ENCODE results near the gene NMT1. TPM values are rescaled to one million over a fixed set of nuclear protein-coding genes. Genes with fewer than 3 reads are reported as not detected.

Gene NMT1
- total RNA-seq, 4 donors from 2014 or later: 53.2 to 73.3 (median 65.9) TPM

DNA sequence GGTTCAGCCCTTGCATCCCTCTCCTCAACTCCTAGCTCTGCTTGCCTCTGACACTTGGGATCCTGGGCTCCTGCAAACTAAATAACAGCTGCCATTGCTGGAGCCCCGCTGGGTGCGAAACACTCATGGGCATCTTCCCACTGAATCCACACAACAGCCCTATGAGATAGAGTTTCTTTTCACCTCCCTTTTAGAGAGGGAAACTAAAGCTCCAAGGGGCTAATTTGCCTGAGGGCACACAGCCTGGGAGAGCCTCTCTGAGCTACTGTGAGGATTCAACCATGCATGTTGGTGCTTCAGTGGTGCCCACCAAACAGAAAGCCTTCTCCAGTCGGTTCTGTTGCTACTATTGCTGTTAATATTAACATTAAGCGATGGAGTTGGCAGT is 78.4 kb downstream of the NMT1 start:
- 83% methylated on average over 4 of the region's 4 CpGs for WGBS
- no peak for DNase-seq (ENCODE audit: low spot score in 2 of 2)

DNA sequence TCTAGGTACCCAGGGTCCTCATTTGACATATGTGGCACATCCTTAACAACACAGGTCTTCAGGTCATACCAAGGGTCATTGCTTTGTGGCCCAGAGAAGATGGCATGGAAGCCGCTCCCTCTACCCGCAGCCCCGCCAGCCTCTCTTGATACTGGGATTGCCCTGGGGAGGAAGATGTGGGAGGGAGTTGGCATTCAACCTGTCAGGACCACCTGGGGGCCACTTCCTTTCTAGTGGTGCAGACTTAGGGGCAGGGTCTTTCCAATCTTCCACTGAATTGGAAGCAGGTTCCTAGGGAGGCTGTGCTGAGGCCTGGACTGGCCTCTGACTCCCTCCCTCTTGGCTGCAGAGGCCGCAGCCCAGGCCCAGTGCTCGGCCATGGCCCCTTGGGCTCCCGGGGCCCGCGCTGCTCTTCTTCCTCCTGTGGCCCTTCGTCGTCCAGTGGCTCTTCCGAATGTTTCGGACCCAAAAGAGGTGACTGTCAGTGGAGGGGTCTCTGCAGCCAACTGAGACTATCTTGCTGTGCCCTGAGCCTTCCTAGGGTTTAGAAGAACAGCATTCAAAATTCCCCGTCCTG is 82.1 kb downstream of the NMT1 start:
- Histone ChIP-seq H3K4me1 (peaks cover 35% of the 10 kb centered on the region), H3K4me3 (peak overlapping the region; percentile 60), H3K27me3 (no peaks in the 10 kb centered on the region), H3K9me3 (no peaks in the 10 kb centered on the region), H3K36me3 (no peaks in the 10 kb centered on the region), H3K27ac (peak overlapping the region; percentile 90)
- WGBS: 71% methylated on average over 12 of the region's 13 CpGs
- DNase-seq (ENCODE audit: low spot score in 2 of 2): no peak
- TF ChIP-seq, protein P1, sequence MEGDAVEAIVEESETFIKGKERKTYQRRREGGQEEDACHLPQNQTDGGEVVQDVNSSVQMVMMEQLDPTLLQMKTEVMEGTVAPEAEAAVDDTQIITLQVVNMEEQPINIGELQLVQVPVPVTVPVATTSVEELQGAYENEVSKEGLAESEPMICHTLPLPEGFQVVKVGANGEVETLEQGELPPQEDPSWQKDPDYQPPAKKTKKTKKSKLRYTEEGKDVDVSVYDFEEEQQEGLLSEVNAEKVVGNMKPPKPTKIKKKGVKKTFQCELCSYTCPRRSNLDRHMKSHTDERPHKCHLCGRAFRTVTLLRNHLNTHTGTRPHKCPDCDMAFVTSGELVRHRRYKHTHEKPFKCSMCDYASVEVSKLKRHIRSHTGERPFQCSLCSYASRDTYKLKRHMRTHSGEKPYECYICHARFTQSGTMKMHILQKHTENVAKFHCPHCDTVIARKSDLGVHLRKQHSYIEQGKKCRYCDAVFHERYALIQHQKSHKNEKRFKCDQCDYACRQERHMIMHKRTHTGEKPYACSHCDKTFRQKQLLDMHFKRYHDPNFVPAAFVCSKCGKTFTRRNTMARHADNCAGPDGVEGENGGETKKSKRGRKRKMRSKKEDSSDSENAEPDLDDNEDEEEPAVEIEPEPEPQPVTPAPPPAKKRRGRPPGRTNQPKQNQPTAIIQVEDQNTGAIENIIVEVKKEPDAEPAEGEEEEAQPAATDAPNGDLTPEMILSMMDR (IDR thresholded peaks at IDR 0.05): no peak
- TF ChIP-seq EP300 (IDR thresholded peaks at IDR 0.05) (no peak), POLR2AphosphoS5 (IDR thresholded peaks at IDR 0.05) (no peak), POLR2A (IDR thresholded peaks at IDR 0.05) (no peak)

More for the DNA sequence above, 78.4 kb downstream of the NMT1 start:
- no peak overlapping the region for H3K27ac ChIP-seq
- peaks cover 25% of the 10 kb centered on the region for H3K4me1 ChIP-seq
- no peak for TF ChIP-seq POLR2AphosphoS5 (IDR thresholded peaks at IDR 0.05)
- TF ChIP-seq POLR2A (IDR thresholded peaks at IDR 0.05): no peak
- TF ChIP-seq, protein P1 (IDR thresholded peaks at IDR 0.05): no peak
- TF ChIP-seq EP300 (IDR thresholded peaks at IDR 0.05): no peak
- H3K4me3 ChIP-seq: no peak overlapping the region
- no peaks in the 10 kb centered on the region for H3K9me3 ChIP-seq
- no peaks in the 10 kb centered on the region for H3K36me3 ChIP-seq
- no peaks in the 10 kb centered on the region for H3K27me3 ChIP-seq

DNA sequence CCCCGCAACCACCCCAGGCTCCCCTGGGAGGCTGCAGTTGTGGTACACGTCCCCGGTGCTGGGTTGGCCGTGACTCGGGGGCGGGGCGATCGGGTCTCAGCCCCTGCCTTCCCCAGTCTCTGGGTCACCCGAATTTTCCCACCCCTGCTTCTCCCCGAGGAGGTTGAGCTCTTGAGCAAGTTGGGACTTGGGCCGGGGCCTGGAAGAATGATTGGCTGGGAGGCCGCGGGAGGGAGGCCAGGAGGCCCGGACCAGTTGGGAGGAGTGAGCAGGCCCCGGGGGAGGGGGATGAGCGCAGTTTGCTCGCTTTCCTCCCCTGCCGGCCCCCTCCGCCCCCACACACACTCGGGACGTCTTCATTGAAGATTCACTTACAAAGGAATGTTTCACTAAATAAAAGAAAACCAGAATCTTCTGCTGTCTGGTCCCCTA is 82.7 kb downstream of the NMT1 start:
- Histone ChIP-seq H3K27me3 (no peaks in the 10 kb centered on the region), H3K4me3 (peak overlapping the region; percentile 60), H3K9me3 (no peaks in the 10 kb centered on the region), H3K27ac (peak overlapping the region; percentile 90), H3K4me1 (peaks cover 38% of the 10 kb centered on the region), H3K36me3 (no peaks in the 10 kb centered on the region)
- 0% methylated on average over 10 of the region's 21 CpGs for WGBS
- TF ChIP-seq POLR2AphosphoS5 (IDR thresholded peaks at IDR 0.05): peak in 1 of 3 donors; percentile 20
- no peak for TF ChIP-seq POLR2A (IDR thresholded peaks at IDR 0.05)
- TF ChIP-seq EP300 (IDR thresholded peaks at IDR 0.05): no peak
- TF ChIP-seq, protein P1 (IDR thresholded peaks at IDR 0.05): no peak
- DNase-seq (ENCODE audit: low spot score in 2 of 2): peak; percentile 96

DNA sequence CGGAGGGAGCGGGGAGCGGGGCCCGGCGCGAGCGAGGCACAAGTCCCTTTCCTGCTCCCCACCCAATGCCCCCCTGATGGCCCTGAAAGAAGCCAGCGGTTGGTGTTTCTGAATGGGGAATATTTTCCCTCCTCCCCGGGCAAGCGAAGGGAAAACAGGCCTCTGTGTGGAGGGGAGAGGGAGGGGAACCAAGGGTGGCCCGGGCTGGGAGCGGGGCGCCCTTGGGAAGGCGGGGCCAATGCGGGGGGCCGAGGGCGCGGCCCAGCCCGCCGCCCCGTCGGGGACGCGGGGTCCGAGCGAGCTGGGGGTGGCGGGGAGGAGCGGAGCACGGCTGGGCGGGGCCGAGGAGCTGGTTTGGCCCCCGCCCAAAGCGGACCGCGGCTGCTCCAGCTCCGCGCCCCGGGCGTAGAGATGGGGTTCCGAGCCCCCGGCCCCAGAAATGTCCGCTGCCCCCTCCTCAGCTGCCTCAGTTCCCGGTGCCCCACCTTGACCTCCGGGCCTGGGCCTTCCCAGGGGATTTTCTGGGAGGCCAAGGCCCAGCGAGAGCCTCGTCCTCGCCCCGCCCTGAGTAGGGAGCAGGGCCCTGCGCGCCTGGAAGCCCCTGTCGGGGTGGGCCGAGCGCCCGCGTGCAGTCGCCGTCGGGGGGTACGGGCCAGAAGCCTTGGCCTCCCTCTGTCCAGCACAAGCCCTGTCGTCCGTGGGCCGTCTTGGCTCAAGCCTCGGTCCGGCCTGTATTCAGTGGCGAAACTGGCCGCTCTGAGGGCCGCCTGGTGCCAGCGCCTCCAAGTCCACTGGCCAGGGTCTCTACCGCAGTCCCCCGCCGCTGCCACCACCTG is 83.3 kb downstream of the NMT1 start:
- TF ChIP-seq POLR2AphosphoS5 (IDR thresholded peaks at IDR 0.05) (no peak), EP300 (IDR thresholded peaks at IDR 0.05) (no peak), POLR2A (IDR thresholded peaks at IDR 0.05) (no peak)
- TF ChIP-seq, protein P1 (IDR thresholded peaks at IDR 0.05): no peak
- DNase-seq (ENCODE audit: low spot score in 2 of 2): peak in 1 of 2 donors; percentile 83
- 0% methylated on average over 18 of the region's 71 CpGs for WGBS
- peak overlapping the region; percentile 60 for H3K4me3 ChIP-seq
- peaks cover 39% of the 10 kb centered on the region for H3K4me1 ChIP-seq
- H3K27ac ChIP-seq: peak overlapping the region; percentile 90
- no peaks in the 10 kb centered on the region for H3K36me3 ChIP-seq
- H3K27me3 ChIP-seq: no peaks in the 10 kb centered on the region
- H3K9me3 ChIP-seq: no peaks in the 10 kb centered on the region

DNA sequence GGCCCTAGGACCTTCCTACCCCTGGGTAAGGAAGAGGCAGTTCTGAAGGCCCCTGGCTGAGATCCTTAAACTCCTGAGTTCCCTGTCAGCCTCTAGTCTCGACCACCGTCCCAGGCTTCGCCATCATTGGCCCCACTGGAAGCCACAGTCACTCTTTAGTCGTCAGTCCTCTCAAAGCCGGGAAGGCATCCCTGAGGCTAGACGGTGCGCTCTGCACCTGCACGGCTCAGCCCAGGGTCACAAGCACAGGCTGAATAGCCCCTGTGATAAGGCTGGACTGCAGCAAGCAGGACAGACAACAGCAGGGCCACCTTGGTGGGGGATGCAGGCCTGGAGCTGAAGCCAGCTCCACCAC is 83.9 kb downstream of the NMT1 start:
- Histone ChIP-seq H3K27ac (peak overlapping the region; percentile 90), H3K4me1 (peaks cover 39% of the 10 kb centered on the region), H3K27me3 (no peaks in the 10 kb centered on the region), H3K36me3 (no peaks in the 10 kb centered on the region), H3K4me3 (peak overlapping the region; percentile 60), H3K9me3 (no peaks in the 10 kb centered on the region)
- WGBS: 81% methylated on average over 3 of the region's 8 CpGs
- TF ChIP-seq POLR2A (IDR thresholded peaks at IDR 0.05) (no peak), EP300 (IDR thresholded peaks at IDR 0.05) (no peak), POLR2AphosphoS5 (IDR thresholded peaks at IDR 0.05) (no peak)
- TF ChIP-seq, protein P1 (IDR thresholded peaks at IDR 0.05): no peak
- DNase-seq (ENCODE audit: low spot score in 2 of 2): no peak

All from suprapubic skin (tissue), 4 donors.